Pulmonary artery endothelial cell (primary cell): ENCODE data around the gene PFN1. TPM values are rescaled to one million over a fixed set of nuclear protein-coding genes. Genes with fewer than 3 reads are reported as not detected.

Experiments used
- DNase-seq: peaks from one replicate; pipeline ENCODE4 v3.0.0-alpha.2; 2011; ENCODE audit warnings: low read depth, low spot score
- total RNA-seq: library from RNA; depleted of rRNA; stranded (reverse); fragments of >200 nt; gene quantifications from 2 replicates; pipeline ENCODE4 v1.2.3, GENCODE V29; 2014

PFN1 gene
- 518 and 651 TPM in 2 replicates for total RNA-seq

GRCh38 chr17:4948166-4948930 is at the start of gene PFN1:
Gene PFN1 (minus strand): TSS chr17:4948530. CDS start chr17:4948394, 136 bp downstream.
- no peak for DNase-seq

- DNase-seq: peak; percentile 49
Measured at GRCh38 chr17:4997302-4998026, 49.1 kb upstream of the PFN1 start, which contains the start of the genes INCA1 and KIF1C. Gene INCA1 (minus strand): TSS chr17:4997522. CDS start chr17:4994437, 3,085 bp downstream. Gene KIF1C (plus strand): TSS chr17:4997950. CDS start chr17:5000247, 2,297 bp downstream.

GRCh38 chr17:4994081-4994595 is 45.8 kb upstream of the PFN1 start:
- DNase-seq: no peak

GRCh38 chr17:4987767-4988567 is 39.6 kb upstream of the PFN1 start:
- DNase-seq: no peak

- no peak for DNase-seq
Measured at GRCh38 chr17:4986951-4987766, 38.8 kb upstream of the PFN1 start, which contains the start of gene CAMTA2. Gene CAMTA2 (minus strand): TSS chr17:4987675. CDS start chr17:4986222, 1,453 bp downstream.

- no peak for DNase-seq
Measured at GRCh38 chr17:4986403-4986802, 38.1 kb upstream of the PFN1 start.

GRCh38 chr17:4982305-4982704 is 34.0 kb upstream of the PFN1 start:
- no peak for DNase-seq

- DNase-seq: no peak
Measured at GRCh38 chr17:4980644-4981216, 32.4 kb upstream of the PFN1 start.

- no peak for DNase-seq
Measured at GRCh38 chr17:4978726-4979125, 30.4 kb upstream of the PFN1 start.

- DNase-seq: no peak
Measured at GRCh38 chr17:4974115-4974670, 25.9 kb upstream of the PFN1 start.

- DNase-seq: no peak
Measured at GRCh38 chr17:4973256-4974114, 25.2 kb upstream of the PFN1 start.

- no peak for DNase-seq
Measured at GRCh38 chr17:4972752-4973151, 24.4 kb upstream of the PFN1 start.

- DNase-seq: no peak
Measured at GRCh38 chr17:4972322-4972721, 24.0 kb upstream of the PFN1 start.

- DNase-seq: no peak
Measured at GRCh38 chr17:4971826-4972225, 23.5 kb upstream of the PFN1 start.

- no peak for DNase-seq
Measured at GRCh38 chr17:4970273-4970672, 21.9 kb upstream of the PFN1 start.

GRCh38 chr17:4969551-4970173 is 21.3 kb upstream of the PFN1 start:
- DNase-seq: no peak

- no peak for DNase-seq
Measured at GRCh38 chr17:4969047-4969550, 20.8 kb upstream of the PFN1 start.

- no peak for DNase-seq
Measured at GRCh38 chr17:4968486-4969046, 20.2 kb upstream of the PFN1 start.
